LNCAP (cell line): ENCODE data around the gene MPP2.

Experiments used
- CTCF ChIP-seq: fragments of 450-650 bp; IDR thresholded peaks from 2 replicates; pipeline ENCODE4 v1.5.1; 2017; ENCODE audit warnings: mild to moderate bottlenecking

Gene MPP2

GRCh38 chr17:43936434-43936833, 29.1 kb upstream of the MPP2 start:
- TF ChIP-seq CTCF, result no peak

- no peak for TF ChIP-seq CTCF
Observed at GRCh38 chr17:43935926-43936261, 28.6 kb upstream of the MPP2 start.

GRCh38 chr17:43935204-43935925, 28.0 kb upstream of the MPP2 start:
- TF ChIP-seq CTCF, result no peak

GRCh38 chr17:43932923-43933322, 25.6 kb upstream of the MPP2 start:
- no peak for TF ChIP-seq CTCF

- TF ChIP-seq CTCF, result no peak
Observed at GRCh38 chr17:43932357-43932756, 25.0 kb upstream of the MPP2 start.

GRCh38 chr17:43931062-43931571, 23.8 kb upstream of the MPP2 start:
- no peak for TF ChIP-seq CTCF

- no peak for TF ChIP-seq CTCF
Observed at GRCh38 chr17:43928609-43929008, 21.3 kb upstream of the MPP2 start.
